Neural crest cell (in vitro differentiated cells): ENCODE data around the gene BRINP2. TPM values are rescaled to one million over a fixed set of nuclear protein-coding genes. Genes with fewer than 3 reads are reported as not detected.

ENCODE experiments used
- DNase-seq: peaks from one replicate; pipeline ENCODE4 v3.0.0; 2021; ENCODE audit warnings: low read depth, mixed read lengths, low spot score
- H3K27ac Mint-ChIP-seq: one replicate; pipeline ENCODE4 v1.8.0; 2021; ENCODE audit warnings: mild to moderate bottlenecking, mixed read lengths; ENCODE audit not compliant: unreplicated experiment
- H3K27me3 Mint-ChIP-seq: 2 replicates; pipeline ENCODE4 v1.8.0; 2021; ENCODE audit warnings: low read depth, mild to moderate bottlenecking, mixed read lengths
- H3K36me3 Mint-ChIP-seq: 2 replicates; pipeline ENCODE4 v1.8.0; 2021; ENCODE audit warnings: low read depth, mild to moderate bottlenecking, mixed read lengths
- H3K4me1 Mint-ChIP-seq: 2 replicates; pipeline ENCODE4 v1.8.0; 2021; ENCODE audit warnings: mixed read lengths
- H3K4me3 Mint-ChIP-seq: one replicate; pipeline ENCODE4 v1.8.0; 2021; ENCODE audit warnings: mild to moderate bottlenecking, mixed read lengths
- H3K9me3 Mint-ChIP-seq: 2 replicates; pipeline ENCODE4 v1.8.0; 2021; ENCODE audit warnings: mixed read lengths
- total RNA-seq: library from RNA; stranded (reverse); gene quantifications from 2 replicates; pipeline ENCODE4 v1.2.1, GENCODE V29; 2021
- TF ChIP-seq, protein P1 (sequence below): fragments of 200-600 bp; sonication (generic); conservative IDR thresholded peaks from 2 replicates; pipeline ENCODE4 v1.5.0; 2021; ENCODE audit warnings: antibody characterized with exemption, mild to moderate bottlenecking

BRINP2 gene
- total RNA-seq, 1 donor from 2014 or later = 1.4 TPM

DNA sequence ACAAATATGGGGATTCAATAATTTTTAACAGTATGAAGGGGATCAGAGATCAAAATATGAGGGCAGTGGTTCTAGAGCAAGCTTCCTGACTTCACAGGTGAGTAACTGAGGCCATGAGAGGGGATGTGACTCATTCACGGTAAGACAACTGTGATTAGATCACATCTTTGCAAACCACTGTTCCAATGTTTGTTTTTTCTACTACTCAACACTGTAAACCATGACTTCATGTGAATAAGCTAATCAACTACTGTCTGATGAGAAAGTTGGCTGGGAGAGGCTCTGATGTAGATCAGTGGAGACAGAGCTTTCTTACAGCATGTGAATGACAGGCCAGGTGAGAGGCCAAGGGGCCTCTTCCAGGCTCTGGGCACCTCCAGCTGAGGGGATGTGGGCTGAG, 84.7 kb downstream of the BRINP2 start:
- peaks cover 3% of the 10 kb centered on the region for H3K9me3 Mint-ChIP-seq
- no peak overlapping the region for H3K27ac Mint-ChIP-seq
- H3K4me3 Mint-ChIP-seq = no peak overlapping the region
- no peaks in the 10 kb centered on the region for H3K27me3 Mint-ChIP-seq
- TF ChIP-seq, protein P1, sequence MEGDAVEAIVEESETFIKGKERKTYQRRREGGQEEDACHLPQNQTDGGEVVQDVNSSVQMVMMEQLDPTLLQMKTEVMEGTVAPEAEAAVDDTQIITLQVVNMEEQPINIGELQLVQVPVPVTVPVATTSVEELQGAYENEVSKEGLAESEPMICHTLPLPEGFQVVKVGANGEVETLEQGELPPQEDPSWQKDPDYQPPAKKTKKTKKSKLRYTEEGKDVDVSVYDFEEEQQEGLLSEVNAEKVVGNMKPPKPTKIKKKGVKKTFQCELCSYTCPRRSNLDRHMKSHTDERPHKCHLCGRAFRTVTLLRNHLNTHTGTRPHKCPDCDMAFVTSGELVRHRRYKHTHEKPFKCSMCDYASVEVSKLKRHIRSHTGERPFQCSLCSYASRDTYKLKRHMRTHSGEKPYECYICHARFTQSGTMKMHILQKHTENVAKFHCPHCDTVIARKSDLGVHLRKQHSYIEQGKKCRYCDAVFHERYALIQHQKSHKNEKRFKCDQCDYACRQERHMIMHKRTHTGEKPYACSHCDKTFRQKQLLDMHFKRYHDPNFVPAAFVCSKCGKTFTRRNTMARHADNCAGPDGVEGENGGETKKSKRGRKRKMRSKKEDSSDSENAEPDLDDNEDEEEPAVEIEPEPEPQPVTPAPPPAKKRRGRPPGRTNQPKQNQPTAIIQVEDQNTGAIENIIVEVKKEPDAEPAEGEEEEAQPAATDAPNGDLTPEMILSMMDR = no peak
- DNase-seq = no peak
- no peaks in the 10 kb centered on the region for H3K36me3 Mint-ChIP-seq
- H3K4me1 Mint-ChIP-seq = peaks cover 9% of the 10 kb centered on the region

DNA sequence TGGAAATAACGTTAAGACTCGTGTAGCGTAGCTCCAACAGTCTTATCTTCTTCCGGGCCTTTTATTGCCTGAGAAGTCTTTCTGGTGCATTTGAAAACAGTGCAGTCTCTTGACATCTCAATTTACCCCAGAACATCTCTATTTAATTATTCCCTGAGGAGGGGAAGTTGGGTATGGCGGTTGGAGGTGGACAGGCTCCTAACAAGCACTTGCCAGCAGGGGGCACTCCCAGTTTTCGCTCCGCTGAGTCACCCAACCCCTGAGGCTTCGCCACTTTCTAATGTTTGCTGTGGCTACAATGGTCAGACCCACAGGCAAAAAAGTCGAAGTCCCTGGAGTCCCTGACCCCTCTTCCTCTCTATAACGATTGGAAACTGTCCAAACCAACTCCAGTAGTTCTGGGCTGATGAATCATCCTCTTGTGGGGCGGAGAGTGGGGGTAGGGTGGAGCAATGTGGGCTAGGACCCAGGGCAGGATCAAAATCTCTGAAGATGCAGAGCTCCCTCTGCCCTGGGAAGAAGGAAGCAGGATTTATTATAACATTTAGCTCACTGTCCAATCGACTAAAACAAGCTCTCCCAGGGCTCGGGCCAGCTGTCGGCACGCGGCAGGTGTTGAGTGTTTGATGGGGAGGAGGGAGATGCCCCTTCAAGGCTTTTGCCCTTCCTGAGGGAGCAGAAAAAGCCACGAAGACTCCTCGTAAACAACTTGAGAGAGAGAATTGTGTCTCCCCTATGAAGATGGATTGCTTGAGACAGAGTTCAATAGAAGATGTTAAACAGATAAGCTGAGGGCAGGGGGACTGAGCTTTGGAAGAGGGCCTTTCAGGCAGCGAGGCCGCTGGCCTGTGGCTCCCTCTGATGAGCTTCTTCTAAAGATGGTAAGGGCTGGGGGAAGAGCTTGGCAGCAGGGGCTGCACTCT, 85.7 kb downstream of the BRINP2 start:
- DNase-seq = peak; percentile 21
- TF ChIP-seq, protein P1 = peak; percentile 63
- H3K27ac Mint-ChIP-seq = peak overlapping the region; percentile 51
- H3K4me1 Mint-ChIP-seq = peaks cover 9% of the 10 kb centered on the region
- peaks cover 3% of the 10 kb centered on the region for H3K9me3 Mint-ChIP-seq
- no peaks in the 10 kb centered on the region for H3K36me3 Mint-ChIP-seq
- H3K4me3 Mint-ChIP-seq = no peak overlapping the region
- no peaks in the 10 kb centered on the region for H3K27me3 Mint-ChIP-seq

DNA sequence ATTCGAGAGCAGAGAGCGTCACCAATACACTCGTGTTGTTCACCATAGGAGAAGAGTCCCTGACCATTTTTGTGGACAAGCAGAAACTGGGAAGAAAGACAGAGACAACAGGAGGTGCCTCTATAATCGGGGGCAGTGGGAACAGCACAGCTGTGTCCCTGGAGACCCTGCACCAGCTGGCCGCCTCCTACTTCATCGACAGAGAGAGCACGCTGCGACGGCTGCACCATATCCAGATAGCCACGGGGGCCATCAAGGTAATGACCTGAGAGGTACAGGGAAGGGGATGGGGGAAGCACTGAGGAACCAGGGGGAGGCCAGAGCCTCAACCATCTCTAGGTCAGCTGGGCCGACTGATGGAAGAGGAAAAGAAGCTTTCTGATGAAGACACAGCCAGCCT, 86.4 kb downstream of the BRINP2 start:
- Mint-ChIP-seq H3K36me3 (no peaks in the 10 kb centered on the region), H3K9me3 (peaks cover 3% of the 10 kb centered on the region), H3K27me3 (no peaks in the 10 kb centered on the region), H3K4me3 (no peak overlapping the region), H3K27ac (peak overlapping the region; percentile 51), H3K4me1 (peaks cover 9% of the 10 kb centered on the region)
- TF ChIP-seq, protein P1 = no peak
- DNase-seq = no peak

DNA sequence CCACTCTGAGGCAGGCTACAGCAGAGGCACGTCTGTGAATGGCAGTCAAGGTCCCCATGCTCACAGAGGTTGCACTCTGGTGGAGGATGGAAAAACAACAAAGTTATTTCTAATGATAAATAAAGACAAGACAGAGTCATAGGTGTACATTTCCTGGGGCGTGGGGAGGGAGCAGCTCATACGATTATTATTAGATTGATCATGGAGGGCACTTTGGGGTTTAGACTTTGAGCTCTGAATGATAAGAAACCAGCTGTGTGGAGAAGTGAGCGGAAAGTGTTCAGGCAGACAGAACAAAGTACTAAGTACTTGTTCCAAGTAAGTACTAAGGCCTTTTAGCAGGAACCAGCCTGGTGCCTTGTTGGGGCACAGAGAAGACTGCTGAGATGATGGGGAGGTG, 86.8 kb downstream of the BRINP2 start:
- Mint-ChIP-seq H3K4me3 (no peak overlapping the region), H3K9me3 (peaks cover 2% of the 10 kb centered on the region), H3K4me1 (peaks cover 9% of the 10 kb centered on the region), H3K36me3 (no peaks in the 10 kb centered on the region), H3K27me3 (no peaks in the 10 kb centered on the region), H3K27ac (no peak overlapping the region)
- no peak for DNase-seq
- TF ChIP-seq, protein P1 = no peak

DNA sequence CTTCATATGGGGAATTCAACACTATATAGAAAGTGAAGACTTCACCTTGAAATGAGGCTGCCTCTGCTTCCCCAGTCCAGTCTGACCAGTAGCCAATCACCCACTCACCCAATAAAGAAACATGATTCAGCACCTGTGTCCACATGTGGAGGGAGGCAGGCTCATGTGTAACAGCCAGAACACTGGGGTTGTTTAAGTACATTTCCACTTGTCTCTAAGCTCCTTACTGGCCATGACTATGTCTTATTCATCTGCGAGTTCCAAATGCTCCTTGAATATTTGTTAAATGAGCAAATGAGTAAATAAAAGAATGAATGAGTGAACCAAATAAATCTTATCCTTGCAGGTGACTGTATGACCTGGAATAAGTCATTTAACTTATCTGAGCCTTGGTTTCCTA, 100.1 kb downstream of the BRINP2 start:
- TF ChIP-seq, protein P1 = no peak
- H3K36me3 Mint-ChIP-seq = no peaks in the 10 kb centered on the region
- no peaks in the 10 kb centered on the region for H3K27me3 Mint-ChIP-seq
- no peak for DNase-seq
- H3K9me3 Mint-ChIP-seq = peaks cover 3% of the 10 kb centered on the region
- no peak overlapping the region for H3K4me3 Mint-ChIP-seq
- peaks cover 9% of the 10 kb centered on the region for H3K4me1 Mint-ChIP-seq
- H3K27ac Mint-ChIP-seq = no peak overlapping the region
